HG03457 (cell line): ENCODE data around the gene ACAP3.

Experiments
- ATAC-seq: cut with Tn5 transposase; IDR thresholded peaks from one replicate; pipeline ENCODE4 v1.9.1; 2021; ENCODE audit warnings: moderate number of reproducible peaks; ENCODE audit not compliant: unreplicated experiment

ACAP3 gene

DNA sequence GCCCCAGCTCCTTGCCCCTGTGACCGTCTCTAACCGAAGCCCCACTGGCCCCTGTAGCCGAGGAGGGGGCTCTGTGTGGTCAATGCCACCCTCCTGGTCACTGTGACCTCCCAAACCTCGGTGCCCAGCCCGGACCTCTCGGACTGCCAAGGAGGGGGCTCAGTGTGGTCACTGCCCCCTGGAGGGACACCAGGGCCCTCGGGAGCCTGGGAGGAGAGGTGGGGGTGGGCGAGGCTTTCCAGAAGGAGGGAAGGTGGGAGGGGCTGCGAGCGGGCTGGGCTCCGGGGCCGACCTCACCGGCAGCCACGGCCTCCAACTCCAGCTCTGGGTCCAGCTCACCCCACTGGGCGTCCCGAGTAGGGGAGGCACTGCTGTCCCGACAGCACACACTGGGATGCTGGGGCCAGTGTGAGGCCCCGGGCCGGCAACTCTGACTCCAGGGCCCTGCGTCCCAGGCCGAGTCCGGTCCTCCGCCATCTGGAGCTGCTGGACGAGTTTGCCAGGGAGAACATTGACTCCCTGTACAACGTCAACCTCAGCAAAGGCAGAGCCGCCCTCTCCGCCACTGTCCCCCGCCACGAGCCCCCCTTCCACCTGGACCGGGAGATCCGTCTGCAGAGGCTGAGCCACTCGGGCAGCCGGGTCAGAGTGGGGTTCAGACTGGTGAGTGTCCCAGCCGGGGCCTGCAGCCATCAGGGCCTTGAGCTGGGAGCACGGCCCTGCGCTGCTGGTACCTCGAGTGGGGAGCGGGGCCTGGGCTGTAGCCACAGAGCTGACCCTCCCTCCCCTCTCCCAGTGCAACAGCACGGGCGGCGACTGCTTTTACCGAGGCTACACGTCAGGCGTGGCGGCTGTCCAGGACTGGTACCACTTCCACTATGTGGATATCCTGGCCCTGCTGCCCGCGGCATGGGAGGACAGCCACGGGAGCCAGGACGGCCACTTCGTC, 21.1 kb downstream of the ACAP3 start:
- no peak for ATAC-seq

DNA sequence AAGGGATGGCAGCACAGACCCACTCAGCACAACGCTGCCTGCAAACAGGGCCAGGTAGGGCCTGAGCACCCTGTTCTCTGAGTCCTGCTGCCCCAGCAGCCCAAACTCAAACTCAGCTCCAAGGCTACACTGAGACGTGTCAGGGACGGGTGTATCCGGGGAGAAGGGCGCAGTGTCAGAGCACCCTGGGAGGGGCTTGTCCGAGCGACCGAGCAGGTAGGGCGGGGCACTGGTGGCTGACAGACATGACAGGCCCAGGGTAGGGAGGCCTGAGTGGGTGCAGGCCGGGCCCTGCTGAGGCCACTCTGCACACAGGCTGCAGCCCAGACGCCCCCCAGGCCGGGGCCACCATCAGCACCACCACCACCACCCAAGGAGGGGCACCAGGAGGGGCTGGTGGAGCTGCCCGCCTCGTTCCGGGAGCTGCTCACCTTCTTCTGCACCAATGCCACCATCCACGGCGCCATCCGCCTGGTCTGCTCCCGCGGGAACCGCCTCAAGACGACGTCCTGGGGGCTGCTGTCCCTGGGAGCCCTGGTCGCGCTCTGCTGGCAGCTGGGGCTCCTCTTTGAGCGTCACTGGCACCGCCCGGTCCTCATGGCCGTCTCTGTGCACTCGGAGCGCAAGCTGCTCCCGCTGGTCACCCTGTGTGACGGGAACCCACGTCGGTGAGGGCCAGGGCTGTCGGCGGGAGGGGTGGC, 22.0 kb downstream of the ACAP3 start:
- ATAC-seq: no peak

DNA sequence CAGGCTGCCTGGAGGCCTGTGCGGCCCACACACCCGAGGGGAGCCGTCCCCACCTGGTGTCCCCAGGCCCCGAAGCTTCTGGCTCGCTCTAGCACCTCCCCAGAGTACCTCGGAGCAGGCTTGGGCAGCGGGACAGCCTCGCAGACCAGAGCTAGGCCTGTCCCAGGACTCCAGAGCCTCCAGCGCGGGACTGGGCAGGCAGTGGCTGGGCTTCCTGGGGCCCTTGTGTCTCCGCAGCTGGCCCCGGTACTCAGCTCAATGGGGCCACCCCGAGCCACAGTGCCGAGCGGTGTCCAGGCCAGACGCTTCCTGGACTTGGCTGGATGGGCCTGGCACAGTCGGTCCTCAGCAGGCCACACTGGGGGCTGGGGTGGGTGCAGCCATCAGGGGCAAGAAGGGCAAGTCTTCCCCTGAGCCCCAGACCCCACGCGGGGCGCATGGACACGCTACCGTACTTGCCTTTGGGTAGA, 22.6 kb downstream of the ACAP3 start:
- ATAC-seq: no peak

DNA sequence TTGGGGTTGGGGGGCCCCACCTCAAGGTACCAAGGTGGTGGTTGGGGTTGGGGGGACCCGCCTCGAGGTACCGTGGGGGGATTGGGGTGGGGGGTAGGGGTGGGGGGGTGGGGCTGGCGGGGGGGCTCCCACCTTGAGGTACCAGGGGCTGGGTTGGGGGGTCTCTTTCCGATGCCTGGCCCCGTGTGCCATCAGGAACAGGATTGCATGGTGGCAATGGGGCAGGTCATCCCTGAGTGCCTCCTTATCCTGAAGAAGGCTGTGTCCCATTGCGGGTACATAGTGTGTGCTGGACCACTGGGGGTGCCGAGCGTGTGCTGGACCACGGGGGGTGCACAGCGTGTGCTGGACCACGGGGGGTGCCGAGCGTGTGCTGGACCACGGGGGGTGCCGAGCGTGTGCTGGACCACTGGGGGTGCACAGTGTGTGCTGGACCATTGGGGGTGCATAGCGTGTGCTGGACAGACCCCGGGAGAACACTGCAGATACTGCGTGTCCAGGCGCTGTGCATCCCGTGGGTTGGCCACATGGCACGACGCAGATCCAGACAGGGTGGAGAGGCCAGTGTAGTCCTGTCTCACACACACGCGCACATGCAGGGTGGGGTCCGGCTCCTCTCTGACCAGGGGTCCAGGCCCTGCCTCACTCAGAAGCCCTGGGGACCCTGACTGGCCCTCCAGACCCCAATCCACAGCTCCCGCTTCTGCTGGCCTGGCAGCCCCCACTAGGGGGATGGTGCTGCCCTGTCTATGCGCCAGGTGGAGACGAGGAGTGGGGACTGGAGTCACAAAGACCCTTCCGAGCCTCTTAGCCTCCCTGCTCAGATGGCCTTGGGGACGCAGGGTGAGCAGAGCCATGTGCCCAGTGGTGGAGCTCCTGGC, 23.3 kb downstream of the ACAP3 start:
- ATAC-seq: no peak

DNA sequence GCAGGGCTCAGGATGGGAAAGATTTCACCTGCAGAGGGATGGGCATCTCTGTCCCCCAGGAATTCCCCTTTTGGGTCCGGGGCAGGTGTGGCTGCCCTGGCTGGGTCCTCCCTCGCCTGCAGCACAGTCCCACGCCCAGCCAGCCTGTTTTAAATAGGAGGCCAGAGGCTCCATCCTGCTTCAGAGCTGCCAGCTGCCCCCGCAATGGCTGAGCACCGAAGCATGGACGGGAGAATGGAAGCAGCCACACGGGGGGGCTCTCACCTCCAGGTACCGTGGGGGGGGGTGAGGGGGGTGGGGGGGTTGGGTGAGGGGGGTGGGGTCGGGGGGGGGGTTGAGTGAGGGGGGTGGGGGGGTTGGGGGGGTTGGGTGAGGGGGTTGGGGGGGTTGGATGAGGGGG, 23.9 kb downstream of the ACAP3 start:
- no peak for ATAC-seq

DNA sequence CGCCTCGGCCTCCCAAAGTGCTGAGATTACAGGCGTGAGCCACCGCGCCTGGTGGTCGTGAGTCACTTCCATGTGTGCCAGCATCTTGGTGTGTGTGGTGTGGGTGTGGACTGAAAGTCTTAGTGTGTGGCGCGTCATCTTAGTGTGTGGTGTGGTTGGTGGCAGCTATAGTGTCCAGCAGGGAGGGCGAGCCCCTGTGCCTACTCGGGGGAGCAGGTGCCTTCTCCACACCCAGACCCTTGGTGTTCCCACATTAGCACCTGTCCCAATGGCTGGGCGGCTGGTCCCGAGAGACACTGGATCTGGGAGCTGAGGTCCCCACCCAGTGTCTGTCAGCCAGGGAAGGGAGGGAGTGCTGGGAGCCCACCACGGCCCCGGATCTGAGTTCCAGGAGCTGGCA, 24.7 kb downstream of the ACAP3 start:
- no peak for ATAC-seq

DNA sequence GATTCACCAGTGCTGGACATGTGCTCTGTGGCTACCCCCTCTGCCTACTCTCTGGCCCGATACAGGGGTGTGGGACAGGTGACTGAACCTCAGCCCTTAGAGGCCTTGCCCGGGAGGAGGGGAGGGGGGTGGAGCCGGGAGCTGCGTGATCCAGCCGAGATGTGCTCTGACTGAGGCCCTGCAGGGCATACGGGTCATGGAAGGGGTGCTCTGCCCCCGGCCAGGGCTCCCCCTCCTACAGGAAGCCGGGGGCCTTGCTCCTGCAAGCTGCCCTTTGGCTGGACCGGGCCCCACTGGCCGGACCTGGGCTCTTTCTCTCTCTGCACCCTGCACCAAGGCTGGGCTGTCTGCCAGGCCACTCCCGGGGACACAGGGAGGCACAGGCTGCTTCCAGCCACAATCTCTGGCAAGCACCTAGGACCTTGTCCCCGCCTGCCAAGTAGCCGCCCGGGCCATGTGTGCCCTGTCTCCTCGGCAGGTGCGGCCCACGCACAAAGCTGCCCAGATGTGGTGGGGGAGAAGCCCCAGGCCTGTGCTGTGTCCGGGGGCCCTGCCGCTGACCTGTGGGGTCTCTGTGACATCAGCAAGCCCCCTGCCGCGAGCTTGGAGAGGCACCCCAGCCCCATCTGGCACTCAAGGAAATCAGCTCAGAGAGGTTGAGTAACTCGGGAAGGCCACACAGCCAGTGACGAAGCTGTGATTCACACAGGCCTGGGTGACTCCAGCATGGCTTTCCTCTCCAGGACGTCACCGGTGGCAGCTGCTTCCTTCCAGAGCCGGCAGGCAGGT, 26.0 kb downstream of the ACAP3 start:
- no peak for ATAC-seq

DNA sequence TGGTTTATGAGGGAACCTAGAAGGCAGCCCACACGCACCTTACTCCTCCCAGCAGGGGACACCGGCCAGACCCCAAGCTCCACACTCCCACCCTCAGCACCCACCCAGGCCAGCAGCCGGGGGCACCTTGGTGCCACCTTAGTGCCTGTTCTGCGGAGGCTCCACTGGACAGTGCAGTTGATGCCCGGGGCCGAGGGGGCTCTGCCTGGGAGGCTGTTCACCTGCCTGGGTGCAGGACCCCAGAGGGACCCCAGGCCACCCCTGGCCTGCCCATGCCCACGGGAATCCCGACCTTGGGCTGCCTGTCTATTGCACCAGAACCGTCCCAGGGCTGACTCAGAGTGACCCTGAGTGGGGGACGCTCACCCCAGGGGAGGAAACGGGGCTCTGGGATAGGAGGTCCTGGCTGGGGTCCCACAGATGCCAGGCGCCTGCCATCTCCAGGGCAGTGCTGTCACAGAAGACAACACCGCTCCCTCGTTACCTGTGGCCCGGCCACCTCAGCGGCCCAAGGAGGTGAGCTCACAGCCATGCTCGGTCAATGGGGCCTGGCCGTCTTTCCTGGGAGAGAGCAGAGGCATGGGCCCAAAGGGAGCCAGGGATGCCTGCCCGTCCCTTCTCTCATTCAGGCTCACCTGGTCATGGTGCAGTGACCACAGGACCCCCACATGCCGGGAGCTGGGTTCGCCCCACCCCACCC, 26.8 kb downstream of the ACAP3 start:
- ATAC-seq: no peak

DNA sequence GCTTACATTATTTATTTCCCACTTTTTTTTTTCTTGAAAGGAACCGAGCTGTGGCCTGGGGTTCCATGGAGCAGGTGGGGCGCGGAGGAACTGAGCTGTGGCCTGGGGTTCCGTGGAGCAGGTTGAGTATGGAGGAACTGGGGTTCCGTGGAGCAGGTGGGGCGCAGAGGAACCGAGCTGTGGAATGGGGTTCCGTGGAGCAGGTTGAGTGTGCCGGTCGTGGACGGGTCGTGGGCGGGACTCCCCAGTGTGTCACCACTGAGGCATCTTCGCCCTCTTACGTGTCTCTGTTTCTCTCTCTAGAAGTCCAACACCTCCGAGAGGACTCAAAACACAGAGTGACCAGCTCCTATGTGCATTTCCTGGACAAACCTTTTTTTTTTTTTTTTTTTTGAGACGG, 28.7 kb downstream of the ACAP3 start:
- no peak for ATAC-seq

DNA sequence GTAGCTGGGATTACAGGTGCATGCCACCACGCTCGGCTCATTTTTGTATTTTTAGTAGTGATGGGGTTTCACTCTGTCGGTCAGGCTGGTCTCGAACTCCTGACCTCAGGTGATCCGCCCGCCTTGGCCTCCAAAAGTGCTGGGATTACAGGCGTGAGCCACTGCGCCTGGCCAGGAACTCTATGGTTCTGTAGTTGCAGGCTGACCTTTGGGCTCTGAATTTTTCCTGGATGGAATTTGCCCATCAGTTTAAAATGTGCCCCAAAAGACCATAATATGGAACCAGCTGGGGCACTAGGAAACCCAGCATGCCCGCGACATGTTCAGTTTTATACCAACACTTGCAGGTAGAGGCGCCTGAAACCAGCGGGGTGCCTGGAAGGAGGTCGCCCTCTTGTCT, 29.1 kb downstream of the ACAP3 start:
- ATAC-seq: no peak

DNA sequence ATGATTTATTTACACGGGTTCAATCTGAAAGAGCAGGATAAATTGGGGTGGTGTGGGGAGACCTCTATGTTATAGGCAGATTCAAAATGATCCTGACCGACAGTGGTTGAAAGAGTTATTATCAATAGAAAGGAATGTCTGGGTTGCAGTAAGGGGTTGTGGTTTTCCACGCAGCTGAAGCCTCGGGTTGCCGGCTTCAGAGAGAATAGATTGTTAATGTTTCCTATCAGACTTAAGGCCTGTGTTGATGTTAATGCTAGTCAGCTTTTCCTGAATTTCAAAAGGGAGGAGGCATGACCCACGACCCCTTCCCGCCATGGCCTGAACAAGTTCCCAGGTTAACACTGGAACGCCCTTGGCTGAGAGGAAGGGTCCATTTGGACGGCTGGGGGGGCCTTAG, 31.9 kb downstream of the ACAP3 start:
- ATAC-seq: no peak

DNA sequence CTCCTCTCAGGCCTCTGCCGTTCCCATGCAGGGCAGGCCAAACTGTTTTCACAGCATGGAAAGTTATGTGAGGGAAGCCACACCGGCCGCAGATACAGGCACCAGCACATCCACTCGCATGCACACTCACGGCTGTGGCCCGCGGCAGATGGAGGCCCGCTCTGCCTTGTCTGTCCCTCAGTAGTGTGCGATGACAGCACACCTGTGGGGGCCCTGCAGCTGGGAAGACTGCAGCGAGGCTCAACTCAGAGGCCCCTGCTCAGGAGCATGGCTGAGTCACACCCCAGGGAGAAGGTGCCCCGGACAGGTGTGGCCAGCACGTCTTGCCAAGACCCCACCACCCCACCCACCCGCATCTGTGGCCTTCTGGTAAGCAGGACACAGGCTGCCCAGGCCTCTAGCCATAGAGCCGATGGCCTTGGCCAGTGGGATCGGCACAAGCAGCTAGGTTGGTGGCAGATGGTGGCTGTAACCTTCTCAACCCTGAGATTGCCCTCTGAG, 32.7 kb downstream of the ACAP3 start:
- no peak for ATAC-seq

DNA sequence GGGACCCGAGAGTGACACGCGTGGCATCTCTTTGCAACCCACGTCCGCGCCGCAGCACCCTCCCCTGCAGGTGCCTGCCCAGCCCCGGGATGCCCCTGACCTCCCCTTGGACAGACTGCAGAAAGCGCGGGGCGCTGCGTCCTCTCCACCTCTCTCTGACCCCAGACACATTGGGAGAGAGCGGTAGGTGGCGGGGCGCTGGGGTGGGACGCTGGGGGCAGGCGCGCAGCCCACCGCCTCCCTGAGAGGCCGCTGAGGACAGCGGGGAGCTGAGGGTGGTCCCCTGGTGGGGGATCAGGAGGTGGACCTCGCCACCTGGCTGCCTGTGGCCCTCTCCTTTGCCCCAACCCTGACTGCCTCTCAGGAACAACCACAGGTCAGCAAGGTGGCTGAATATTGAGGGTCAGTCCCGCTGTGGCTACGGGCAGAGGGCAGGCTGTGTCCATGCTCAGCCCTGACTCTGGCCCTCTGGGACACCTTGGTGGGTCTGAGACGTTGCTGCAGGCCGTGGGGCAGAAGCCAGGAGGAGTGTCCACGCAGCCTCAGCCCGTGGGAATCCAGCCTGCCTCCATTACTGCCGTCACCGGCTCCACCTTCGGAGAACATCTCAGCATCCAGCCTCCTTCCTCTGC, 33.3 kb downstream of the ACAP3 start:
- no peak for ATAC-seq

DNA sequence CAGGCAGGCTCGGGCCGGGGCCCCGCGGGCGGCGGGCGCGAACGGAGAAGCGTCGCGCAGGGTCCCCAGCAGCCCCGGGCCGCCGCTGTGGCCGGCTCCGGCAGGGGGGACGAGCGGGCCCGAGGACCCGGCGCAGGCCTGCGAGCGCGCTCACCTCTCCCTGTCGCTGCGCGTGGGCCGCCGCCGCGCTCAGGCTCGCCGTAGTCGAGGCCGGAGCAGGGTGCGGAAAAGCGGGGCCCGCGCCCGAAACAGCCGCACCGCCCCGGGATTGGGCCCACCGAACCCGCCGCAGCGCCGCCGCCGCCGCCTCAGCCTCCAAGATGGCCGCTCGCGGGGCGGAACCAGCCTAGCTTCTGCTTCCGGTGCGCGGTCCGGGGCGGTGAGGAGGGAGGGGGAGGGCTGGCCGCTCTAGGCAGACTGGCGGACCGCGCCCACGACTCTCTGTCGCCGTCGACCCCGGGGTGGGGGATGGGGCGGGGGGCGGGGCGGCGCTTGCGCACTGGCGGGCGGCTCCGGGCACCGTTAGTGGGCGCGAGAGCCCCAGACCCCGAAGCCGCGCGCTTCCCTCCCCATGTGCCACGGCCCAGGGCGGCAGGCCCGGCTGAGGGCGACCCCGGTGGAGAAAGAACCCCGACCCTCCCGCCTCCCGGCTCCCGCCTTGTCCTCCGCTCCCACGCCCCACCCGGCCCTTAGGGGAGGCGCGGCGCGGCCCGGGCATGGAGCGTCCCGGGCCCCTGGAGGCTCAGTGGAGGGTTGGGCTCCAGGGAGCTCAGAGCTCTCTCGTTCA, 34.0 kb downstream of the ACAP3 start, which contains the start of gene UBE2J2:
Gene UBE2J2 (minus strand): TSS at position 343 of the 787 bp plus-strand sequence. CDS start 5,862 bp downstream, outside the sequence.
- peak; percentile 69 for ATAC-seq

DNA sequence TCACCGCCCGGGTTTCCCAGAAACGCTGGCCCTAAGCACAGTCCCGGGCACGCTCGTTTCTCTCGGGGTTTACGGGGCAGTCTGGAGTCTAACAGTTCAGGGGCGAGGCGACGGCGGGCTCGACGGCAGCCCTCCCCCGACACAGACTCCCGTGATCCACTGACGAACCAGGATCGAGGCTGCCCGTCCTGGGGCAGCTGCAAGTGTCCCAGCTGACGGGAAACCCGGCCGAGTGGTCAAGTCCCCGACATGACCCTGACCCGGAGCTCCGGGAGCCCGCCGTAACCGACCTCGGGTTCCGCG, 34.6 kb downstream of the ACAP3 start:
- ATAC-seq: no peak

DNA sequence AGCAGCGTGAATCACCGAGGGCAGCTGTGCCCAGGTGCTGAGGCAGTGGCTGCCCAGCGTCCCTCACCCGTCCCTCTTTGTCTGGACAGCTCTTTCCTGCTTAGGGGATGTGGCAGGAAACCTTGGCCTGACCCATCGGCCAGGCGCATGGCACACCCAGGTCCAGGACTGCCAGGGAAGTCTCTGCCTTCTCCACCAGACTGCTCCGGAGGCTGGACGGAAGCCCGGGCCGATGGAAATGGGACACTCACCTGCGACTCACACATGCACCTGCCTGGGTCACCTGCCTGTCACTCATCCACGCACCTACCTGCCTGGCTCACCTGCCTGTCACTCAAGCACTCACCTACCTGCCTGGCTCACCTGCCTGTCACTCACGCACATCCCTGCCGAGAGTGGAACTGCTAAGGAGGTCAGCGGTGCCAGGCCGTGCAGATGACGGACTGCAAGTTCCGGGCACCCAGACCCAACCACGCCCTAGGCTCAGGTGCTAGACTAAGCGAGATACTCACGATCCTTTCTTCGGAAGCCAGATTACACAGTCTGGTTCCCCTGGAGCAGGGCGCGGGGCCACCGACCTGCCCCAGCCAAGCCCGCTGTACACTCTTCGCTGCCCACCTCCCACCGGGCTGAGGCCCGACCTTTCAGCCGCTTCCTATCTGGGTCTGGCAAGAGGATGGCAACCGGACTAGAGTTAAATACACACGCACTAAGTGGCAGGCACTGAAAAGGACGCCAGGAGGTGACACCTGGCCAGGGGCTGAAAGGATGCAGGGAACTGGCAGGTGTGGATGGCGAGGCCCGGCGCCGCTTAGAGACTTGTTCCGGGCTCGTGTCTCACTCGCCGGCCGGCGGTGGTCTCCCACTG, 35.2 kb downstream of the ACAP3 start:
- ATAC-seq: no peak

DNA sequence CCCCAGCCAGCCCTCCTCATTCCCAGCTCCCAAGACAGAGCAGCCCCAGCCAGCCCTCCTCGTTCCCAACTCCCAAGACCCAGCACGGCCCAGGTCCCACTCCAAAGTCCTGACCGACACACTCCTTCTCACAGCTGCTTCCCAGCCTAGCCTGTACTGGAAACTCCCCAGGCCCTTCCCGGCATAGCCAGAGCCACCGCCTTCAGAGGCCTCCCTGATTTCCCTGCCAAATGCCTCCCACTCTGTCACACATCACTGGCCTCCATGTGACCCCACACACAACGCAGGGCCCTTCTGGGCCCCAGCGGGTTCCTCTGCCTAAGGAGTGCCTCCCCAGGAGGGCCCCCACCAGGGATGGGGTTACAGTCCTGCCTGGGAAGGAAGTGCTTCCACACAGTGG, 36.9 kb downstream of the ACAP3 start:
- no peak for ATAC-seq
